Measurements from ENCODE around the gene ECT2L. TPM values are rescaled to one million over a fixed set of nuclear protein-coding genes. Genes with fewer than 3 reads are reported as not detected.

ECT2L gene
- total and polyA plus RNA-seq, 4 donors, result under 0.01 to 0.32 TPM; not detected in 2

DNA sequence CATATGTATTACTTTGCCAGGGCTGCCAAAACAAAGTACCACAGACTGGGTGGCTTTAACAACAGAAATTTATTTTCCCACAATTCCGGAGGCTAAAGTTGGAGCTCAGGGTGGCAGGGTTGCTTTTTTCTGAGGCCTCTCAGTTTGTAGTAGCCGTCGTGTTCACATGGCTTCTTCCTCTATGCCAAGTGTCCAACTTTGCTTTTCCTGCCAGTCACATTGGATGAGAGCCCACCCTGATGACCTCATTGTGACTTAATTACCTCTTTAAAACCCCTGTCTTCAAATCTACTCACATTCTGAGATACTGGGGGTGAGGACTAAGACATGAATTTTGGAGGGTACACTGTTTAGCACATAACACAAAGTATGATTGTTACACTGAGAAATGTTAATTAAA lies 9.9 kb upstream of the ECT2L start:
- peaks cover 0 to 29% (median 24%) of the 10 kb centered on the region in 4 donors for H3K36me3 ChIP-seq (ENCODE audit: control insufficient read depth in 4 of 4, insufficient read depth in 3 of 4, low read depth in 1 of 4, low read length in 3 of 4)

More for the DNA sequence above, 9.9 kb upstream of the ECT2L start:
- no peak overlapping the region for H3K27ac ChIP-seq (ENCODE audit: low read depth in 1 of 2, low read length in 2 of 2)
- no peak overlapping the region for H3K9ac ChIP-seq (ENCODE audit: low read depth in 1 of 2, low read length in 2 of 2)
- H3K27me3 ChIP-seq (ENCODE audit: control insufficient read depth in 4 of 4, insufficient read depth in 4 of 4, low read length in 3 of 4), result no peaks in the 10 kb centered on the region
- DNase-seq (ENCODE audit: low spot score), result no peak
- no peak overlapping the region for H3K4me3 ChIP-seq (ENCODE audit: low read depth in 1 of 3, low read length in 3 of 3)
- 91% methylated on average over 3 of the region's 3 CpGs for WGBS
- H3K9me3 ChIP-seq (ENCODE audit: control insufficient read depth in 4 of 4, low read length in 3 of 4), result no peaks in the 10 kb centered on the region
- TF ChIP-seq, protein P1, sequence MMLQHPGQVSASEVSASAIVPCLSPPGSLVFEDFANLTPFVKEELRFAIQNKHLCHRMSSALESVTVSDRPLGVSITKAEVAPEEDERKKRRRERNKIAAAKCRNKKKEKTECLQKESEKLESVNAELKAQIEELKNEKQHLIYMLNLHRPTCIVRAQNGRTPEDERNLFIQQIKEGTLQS (IDR thresholded peaks at IDR 0.05), result no peak
- no peak for TF ChIP-seq FOXA1 (IDR thresholded peaks at IDR 0.05)
- TF ChIP-seq, protein P2, sequence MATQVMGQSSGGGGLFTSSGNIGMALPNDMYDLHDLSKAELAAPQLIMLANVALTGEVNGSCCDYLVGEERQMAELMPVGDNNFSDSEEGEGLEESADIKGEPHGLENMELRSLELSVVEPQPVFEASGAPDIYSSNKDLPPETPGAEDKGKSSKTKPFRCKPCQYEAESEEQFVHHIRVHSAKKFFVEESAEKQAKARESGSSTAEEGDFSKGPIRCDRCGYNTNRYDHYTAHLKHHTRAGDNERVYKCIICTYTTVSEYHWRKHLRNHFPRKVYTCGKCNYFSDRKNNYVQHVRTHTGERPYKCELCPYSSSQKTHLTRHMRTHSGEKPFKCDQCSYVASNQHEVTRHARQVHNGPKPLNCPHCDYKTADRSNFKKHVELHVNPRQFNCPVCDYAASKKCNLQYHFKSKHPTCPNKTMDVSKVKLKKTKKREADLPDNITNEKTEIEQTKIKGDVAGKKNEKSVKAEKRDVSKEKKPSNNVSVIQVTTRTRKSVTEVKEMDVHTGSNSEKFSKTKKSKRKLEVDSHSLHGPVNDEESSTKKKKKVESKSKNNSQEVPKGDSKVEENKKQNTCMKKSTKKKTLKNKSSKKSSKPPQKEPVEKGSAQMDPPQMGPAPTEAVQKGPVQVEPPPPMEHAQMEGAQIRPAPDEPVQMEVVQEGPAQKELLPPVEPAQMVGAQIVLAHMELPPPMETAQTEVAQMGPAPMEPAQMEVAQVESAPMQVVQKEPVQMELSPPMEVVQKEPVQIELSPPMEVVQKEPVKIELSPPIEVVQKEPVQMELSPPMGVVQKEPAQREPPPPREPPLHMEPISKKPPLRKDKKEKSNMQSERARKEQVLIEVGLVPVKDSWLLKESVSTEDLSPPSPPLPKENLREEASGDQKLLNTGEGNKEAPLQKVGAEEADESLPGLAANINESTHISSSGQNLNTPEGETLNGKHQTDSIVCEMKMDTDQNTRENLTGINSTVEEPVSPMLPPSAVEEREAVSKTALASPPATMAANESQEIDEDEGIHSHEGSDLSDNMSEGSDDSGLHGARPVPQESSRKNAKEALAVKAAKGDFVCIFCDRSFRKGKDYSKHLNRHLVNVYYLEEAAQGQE (IDR thresholded peaks at IDR 0.05), result no peak
- TF ChIP-seq JUND (IDR thresholded peaks at IDR 0.05), result no peak
- TF ChIP-seq, protein P3, sequence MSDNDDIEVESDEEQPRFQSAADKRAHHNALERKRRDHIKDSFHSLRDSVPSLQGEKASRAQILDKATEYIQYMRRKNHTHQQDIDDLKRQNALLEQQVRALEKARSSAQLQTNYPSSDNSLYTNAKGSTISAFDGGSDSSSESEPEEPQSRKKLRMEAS (IDR thresholded peaks at IDR 0.05), result no peak
- TF ChIP-seq, protein P4, sequence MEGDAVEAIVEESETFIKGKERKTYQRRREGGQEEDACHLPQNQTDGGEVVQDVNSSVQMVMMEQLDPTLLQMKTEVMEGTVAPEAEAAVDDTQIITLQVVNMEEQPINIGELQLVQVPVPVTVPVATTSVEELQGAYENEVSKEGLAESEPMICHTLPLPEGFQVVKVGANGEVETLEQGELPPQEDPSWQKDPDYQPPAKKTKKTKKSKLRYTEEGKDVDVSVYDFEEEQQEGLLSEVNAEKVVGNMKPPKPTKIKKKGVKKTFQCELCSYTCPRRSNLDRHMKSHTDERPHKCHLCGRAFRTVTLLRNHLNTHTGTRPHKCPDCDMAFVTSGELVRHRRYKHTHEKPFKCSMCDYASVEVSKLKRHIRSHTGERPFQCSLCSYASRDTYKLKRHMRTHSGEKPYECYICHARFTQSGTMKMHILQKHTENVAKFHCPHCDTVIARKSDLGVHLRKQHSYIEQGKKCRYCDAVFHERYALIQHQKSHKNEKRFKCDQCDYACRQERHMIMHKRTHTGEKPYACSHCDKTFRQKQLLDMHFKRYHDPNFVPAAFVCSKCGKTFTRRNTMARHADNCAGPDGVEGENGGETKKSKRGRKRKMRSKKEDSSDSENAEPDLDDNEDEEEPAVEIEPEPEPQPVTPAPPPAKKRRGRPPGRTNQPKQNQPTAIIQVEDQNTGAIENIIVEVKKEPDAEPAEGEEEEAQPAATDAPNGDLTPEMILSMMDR (IDR thresholded peaks at IDR 0.05; ENCODE audit: low read depth, low read length, missing input control), result no peak
- TF ChIP-seq, protein P5, sequence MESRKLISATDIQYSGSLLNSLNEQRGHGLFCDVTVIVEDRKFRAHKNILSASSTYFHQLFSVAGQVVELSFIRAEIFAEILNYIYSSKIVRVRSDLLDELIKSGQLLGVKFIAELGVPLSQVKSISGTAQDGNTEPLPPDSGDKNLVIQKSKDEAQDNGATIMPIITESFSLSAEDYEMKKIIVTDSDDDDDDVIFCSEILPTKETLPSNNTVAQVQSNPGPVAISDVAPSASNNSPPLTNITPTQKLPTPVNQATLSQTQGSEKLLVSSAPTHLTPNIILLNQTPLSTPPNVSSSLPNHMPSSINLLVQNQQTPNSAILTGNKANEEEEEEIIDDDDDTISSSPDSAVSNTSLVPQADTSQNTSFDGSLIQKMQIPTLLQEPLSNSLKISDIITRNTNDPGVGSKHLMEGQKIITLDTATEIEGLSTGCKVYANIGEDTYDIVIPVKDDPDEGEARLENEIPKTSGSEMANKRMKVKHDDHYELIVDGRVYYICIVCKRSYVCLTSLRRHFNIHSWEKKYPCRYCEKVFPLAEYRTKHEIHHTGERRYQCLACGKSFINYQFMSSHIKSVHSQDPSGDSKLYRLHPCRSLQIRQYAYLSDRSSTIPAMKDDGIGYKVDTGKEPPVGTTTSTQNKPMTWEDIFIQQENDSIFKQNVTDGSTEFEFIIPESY (IDR thresholded peaks at IDR 0.05), result no peak
- TF ChIP-seq HNF4G (IDR thresholded peaks at IDR 0.05), result no peak
- no peak for TF ChIP-seq RXRA (IDR thresholded peaks at IDR 0.05)
- no peak for TF ChIP-seq HNF4A (conservative IDR thresholded peaks at IDR 0.05)
- no peak for TF ChIP-seq RAD21 (IDR thresholded peaks at IDR 0.05)
- TF ChIP-seq TAF1 (conservative IDR thresholded peaks at IDR 0.05), result no peak
- TF ChIP-seq GABPA (IDR thresholded peaks at IDR 0.05 in 1 of 2, conservative IDR thresholded peaks at IDR 0.05 in 1 of 2), result no peak
- no peak for TF ChIP-seq YY1 (IDR thresholded peaks at IDR 0.05)
- no peak for TF ChIP-seq NR2F2 (IDR thresholded peaks at IDR 0.05)
- TF ChIP-seq EGR1 (IDR thresholded peaks at IDR 0.05; ENCODE audit: low read depth in 2 of 2), result no peak
- TF ChIP-seq SP1 (IDR thresholded peaks at IDR 0.05), result no peak
- no peak for TF ChIP-seq FOXA2 (IDR thresholded peaks at IDR 0.05)
- no peaks in the 10 kb centered on the region for H3K4me1 ChIP-seq (ENCODE audit: control insufficient read depth in 4 of 4, insufficient read depth in 4 of 4, low read length in 3 of 4)
